Left lung (tissue), 10 donors: Measurements from ENCODE around the gene NPC1. TPM values are rescaled to one million over a fixed set of nuclear protein-coding genes. Genes with fewer than 3 reads are reported as not detected.
"Not testable (repeated sequence)": the region's sequence is repeated elsewhere in the genome, so short reads cannot be mapped to it uniquely, and the experiment has no call there.

Experiments used
- ATAC-seq: fragments of 200-7000 bp; cut with Tn5 transposase; one replicate; pipeline ENCODE4 v1.9.1; 2020; ENCODE audit warnings: moderate library complexity
- DNase-seq, 4 donors: peaks; one replicate each; pipeline ENCODE4 v3.0.0-alpha.2; 2013 to 2020
- H3K27ac ChIP-seq, 2 donors: fragments of 200-600 bp; sonication (generic) in 1 of 2; one replicate each; pipeline versions ENCODE4 v1.5.0 to v1.8.0; 2020 to 2021
- H3K27me3 ChIP-seq, 2 donors: fragments of 200-600 bp; sonication (generic) in 1 of 2; one replicate each; pipeline versions ENCODE4 v1.5.0 to v1.8.0; 2020 to 2021
- H3K36me3 ChIP-seq, 2 donors: fragments of 200-600 bp; sonication (generic) in 1 of 2; one replicate each; pipeline versions ENCODE4 v1.5.0 to v1.8.0; 2020 to 2021
- H3K4me1 ChIP-seq, 2 donors: fragments of 200-600 bp; one replicate each; pipeline ENCODE4 v1.8.0; 2021
- H3K4me3 ChIP-seq, 2 donors: fragments of 200-600 bp; sonication (generic) in 1 of 2; one replicate each; pipeline versions ENCODE4 v1.5.0 to v1.8.0; 2020 to 2021; ENCODE audit warnings: mild to moderate bottlenecking in 1 of 2
- H3K9me3 ChIP-seq, 2 donors: fragments of 200-600 bp; sonication (generic) in 1 of 2; one replicate each; pipeline versions ENCODE4 v1.5.0 to v1.8.0; 2020 to 2021
- intact Hi-C, 2 donors: fragments of 100-400 bp; cut with DNase I; formaldehyde crosslinking; loops; one replicate each; pipeline versions ENCODE4 v1.11.2 to v1.14.2; 2022
- polyA plus RNA-seq, 6 donors: library from polyadenylated mRNA; unstranded; fragments of 120-200 nt; gene quantifications; one replicate each; pipeline ENCODE4 v1.2.1, GENCODE V29; 2013; ENCODE audit not compliant: insufficient read length in 6 of 6
- total RNA-seq, 2 donors: library from RNA; stranded (reverse); fragmentation: NEBNext Ultra II Directional; extraction: Animal tissue kit (Norgen Biotek cat#: 25700); gene quantifications; one replicate each; pipeline ENCODE4 v1.2.1, GENCODE V29; 2021
- TF ChIP-seq, protein P1 (sequence below), 2 donors: fragments of 200-600 bp; sonication (generic) in 1 of 2; IDR thresholded peaks; one replicate each; pipeline versions ENCODE4 v1.5.0 to v1.8.0; 2021; ENCODE audit warnings: antibody characterized with exemption in 2 of 2
- donor health status: DM: no; HTN: yes; CAD: no.
- donor health status: DM: no; HTN: no; CAD: no.

Gene NPC1
- total and polyA plus RNA-seq, 8 donors: 23.9 to 138 (median 27.4) TPM

- H3K36me3 ChIP-seq: peaks cover 0 to 98% of the 10 kb centered on the region in 2 donors
These were observed 22.8 kb downstream of the NPC1 start for GRCh38 chr18:23563377-23564043.

DNA sequence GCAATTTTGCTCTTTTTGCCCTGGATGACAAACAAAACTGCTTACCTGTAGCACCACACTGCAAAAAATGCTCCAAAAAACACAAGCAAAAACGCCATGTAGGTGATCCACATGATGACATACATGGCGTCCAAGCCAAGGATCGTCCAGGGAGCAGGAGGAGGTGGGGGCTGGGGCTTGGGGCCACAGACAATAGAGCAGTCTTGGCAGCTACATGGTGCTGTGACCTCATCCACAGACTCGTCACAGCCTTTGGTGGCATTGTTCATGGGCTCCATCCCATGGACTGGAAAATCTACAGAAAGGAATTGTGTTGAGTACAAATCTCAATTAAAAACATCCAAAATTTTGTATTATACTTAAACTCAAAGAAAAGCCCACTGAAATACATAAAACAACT is 26.1 kb downstream of the NPC1 start:
- Histone ChIP-seq H3K9me3 (no peaks in the 10 kb centered on the region), H3K27me3 (no peaks in the 10 kb centered on the region), H3K36me3 (peaks cover 0 to 98% of the 10 kb centered on the region in 2 donors), H3K4me1 (no peaks in the 10 kb centered on the region), H3K27ac (no peak overlapping the region), H3K4me3 (no peak overlapping the region)
- ATAC-seq (no peak), DNase-seq (no peak)
- intact Hi-C loops: no loop called here
- TF ChIP-seq, protein P1, sequence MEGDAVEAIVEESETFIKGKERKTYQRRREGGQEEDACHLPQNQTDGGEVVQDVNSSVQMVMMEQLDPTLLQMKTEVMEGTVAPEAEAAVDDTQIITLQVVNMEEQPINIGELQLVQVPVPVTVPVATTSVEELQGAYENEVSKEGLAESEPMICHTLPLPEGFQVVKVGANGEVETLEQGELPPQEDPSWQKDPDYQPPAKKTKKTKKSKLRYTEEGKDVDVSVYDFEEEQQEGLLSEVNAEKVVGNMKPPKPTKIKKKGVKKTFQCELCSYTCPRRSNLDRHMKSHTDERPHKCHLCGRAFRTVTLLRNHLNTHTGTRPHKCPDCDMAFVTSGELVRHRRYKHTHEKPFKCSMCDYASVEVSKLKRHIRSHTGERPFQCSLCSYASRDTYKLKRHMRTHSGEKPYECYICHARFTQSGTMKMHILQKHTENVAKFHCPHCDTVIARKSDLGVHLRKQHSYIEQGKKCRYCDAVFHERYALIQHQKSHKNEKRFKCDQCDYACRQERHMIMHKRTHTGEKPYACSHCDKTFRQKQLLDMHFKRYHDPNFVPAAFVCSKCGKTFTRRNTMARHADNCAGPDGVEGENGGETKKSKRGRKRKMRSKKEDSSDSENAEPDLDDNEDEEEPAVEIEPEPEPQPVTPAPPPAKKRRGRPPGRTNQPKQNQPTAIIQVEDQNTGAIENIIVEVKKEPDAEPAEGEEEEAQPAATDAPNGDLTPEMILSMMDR (IDR thresholded peaks at IDR 0.05): no peak

More at GRCh38 chr18:23563377-23564043, 22.8 kb downstream of the NPC1 start:
- Histone ChIP-seq H3K27ac (no peak overlapping the region), H3K9me3 (no peaks in the 10 kb centered on the region), H3K27me3 (no peaks in the 10 kb centered on the region), H3K4me3 (no peak overlapping the region), H3K4me1 (no peaks in the 10 kb centered on the region)
- TF ChIP-seq, protein P1 (IDR thresholded peaks at IDR 0.05): no peak
- ATAC-seq (peak; percentile 28), DNase-seq (no peak)
- intact Hi-C loops: no loop called here

DNA sequence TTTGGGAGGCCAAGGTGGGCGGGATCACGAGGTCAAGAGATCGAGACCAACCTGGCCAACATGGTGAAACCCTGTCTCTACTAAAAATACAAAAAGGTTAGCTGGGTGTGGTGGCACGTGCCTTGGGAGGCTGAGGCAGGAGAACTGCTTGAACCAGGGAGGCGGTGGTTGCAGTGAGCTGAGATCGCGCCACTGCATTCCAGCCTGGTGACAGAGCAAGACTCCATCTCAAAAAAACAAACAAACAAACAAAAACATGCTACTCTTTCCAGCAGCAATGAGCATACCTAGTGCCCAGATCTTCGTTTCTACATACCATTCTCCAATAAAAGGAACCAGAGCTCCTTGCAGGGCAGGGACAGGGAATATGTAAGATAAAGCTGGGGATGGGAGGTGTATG is 28.8 kb downstream of the NPC1 start:
- intact Hi-C loops, H3K4me1 ChIP-seq, H3K9me3 ChIP-seq, H3K27me3 ChIP-seq, H3K4me3 ChIP-seq, ATAC-seq, H3K27ac ChIP-seq, DNase-seq: not testable (repeated sequence)
- peaks cover 7 to 100% of the 10 kb centered on the region in 2 donors for H3K36me3 ChIP-seq

GRCh38 chr18:23556145-23556780 is 30.0 kb downstream of the NPC1 start:
- intact Hi-C loops: no loop called here
- H3K36me3 ChIP-seq: peaks cover 7 to 100% of the 10 kb centered on the region in 2 donors
- no peak for ATAC-seq

DNA sequence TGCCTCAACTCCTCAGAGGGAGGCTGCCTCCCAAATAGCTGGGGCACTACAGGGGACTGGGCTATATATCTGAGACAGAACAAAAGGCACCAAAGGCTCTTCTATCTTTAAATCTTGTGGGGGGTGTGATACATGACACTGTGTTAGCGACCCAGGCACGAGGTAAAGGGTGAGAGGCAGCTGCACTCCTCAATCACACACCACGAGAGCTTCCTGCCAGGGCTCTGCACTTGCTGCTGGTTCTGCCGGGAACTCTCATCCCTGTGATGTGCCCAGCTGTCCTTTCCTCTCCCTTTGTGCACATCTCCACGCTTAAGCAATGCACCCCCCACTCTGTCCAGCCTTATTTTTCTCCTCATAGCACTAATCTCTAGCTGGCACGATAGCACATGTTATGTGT is 32.4 kb downstream of the NPC1 start:
- peaks cover 3 to 8% of the 10 kb centered on the region in 2 donors for H3K4me1 ChIP-seq
- no peak overlapping the region for H3K27ac ChIP-seq
- ATAC-seq (no peak), DNase-seq (no peak)
- H3K9me3 ChIP-seq: no peaks in the 10 kb centered on the region
- no peaks in the 10 kb centered on the region for H3K27me3 ChIP-seq
- H3K4me3 ChIP-seq: no peak overlapping the region
- peaks cover 7 to 100% of the 10 kb centered on the region in 2 donors for H3K36me3 ChIP-seq
- intact Hi-C loops: no loop called here
- TF ChIP-seq, protein P1 (IDR thresholded peaks at IDR 0.05): no peak

More at GRCh38 chr18:23556145-23556780, 30.0 kb downstream of the NPC1 start:
- no peak for DNase-seq
- Histone ChIP-seq H3K27ac (no peak overlapping the region), H3K9me3 (no peaks in the 10 kb centered on the region), H3K4me3 (no peak overlapping the region), H3K27me3 (no peaks in the 10 kb centered on the region), H3K4me1 (peaks cover 3 to 8% of the 10 kb centered on the region in 2 donors)
- TF ChIP-seq, protein P1 (IDR thresholded peaks at IDR 0.05): no peak
